GM12878 (cell line): ENCODE data around the gene NR1D1. TPM values are rescaled to one million over a fixed set of nuclear protein-coding genes. Genes with fewer than 3 reads are reported as not detected.

Experiments used
- ATAC-seq: fragments of 200-7000 bp; cut with Tn5 transposase; 3 replicates; pipeline ENCODE4 v1.9.1; 2020; ENCODE audit warnings: mild to moderate bottlenecking, moderate library complexity
- BruUV-seq: library from RNA; stranded (reverse); fragments of 400-500 nt; replicated peaks from 2 replicates; lab custom pipeline; 2021; lab: Mats Ljungman, UMichigan
- CTCF ChIA-PET: fragments of 300-600 bp; sonication (Branson Sonifier 250); formaldehyde crosslinking; extraction: SDS; loops from one replicate; lab custom pipeline; 2021; ENCODE audit warnings: inconsistent platforms; lab: Yijun Ruan, JAX
- POLR2A ChIA-PET: fragments of 350-600 bp; formaldehyde crosslinking; extraction: SDS; loops from one replicate; lab custom pipeline; 2021; ENCODE audit warnings: inconsistent platforms; lab: Charles Lee
- RAD21 ChIA-PET: fragments of 300-600 bp; sonication (Branson Sonifier 250); formaldehyde crosslinking; loops from one replicate; lab custom pipeline; 2023; ENCODE audit warnings: antibody characterized with exemption; ENCODE audit not compliant: unreplicated experiment; lab: Charles Lee
- SMC1A ChIA-PET: fragments of 300-600 bp; sonication (Branson Sonifier 250); formaldehyde crosslinking; loops from one replicate; lab custom pipeline; 2023; ENCODE audit not compliant: unreplicated experiment, uncharacterized antibody; lab: Charles Lee
- DNase-seq: peaks from one replicate; pipeline ENCODE4 v3.0.0-alpha.2; 2011; ENCODE audit warnings: low read depth, low spot score
- FAIRE-seq: peaks from 3 replicates; lab custom pipeline; 2011; peaks lifted over from hg19 to GRCh38; lab: Jason Lieb, UNC
- H2AFZ ChIP-seq: 2 replicates; pipeline ENCODE4 v1.6.0; 2011; ENCODE audit warnings: low read depth, low read length, control low read depth; ENCODE audit not compliant: control insufficient read depth
- H3K27ac ChIP-seq: 2 replicates; pipeline ENCODE4 v1.5.1; 2011; ENCODE audit warnings: control low read depth; ENCODE audit not compliant: control insufficient read depth, insufficient read depth
- H3K27me3 ChIP-seq, 2 experiments: replicated peaks in 1 of 2; 2 replicates each; pipeline versions ENCODE4 v1.6.0 to v1.6.1; 2011; ENCODE audit warnings: low read length in 1 of 2; ENCODE audit not compliant: control insufficient read depth in 2 of 2, insufficient read depth in 2 of 2
- H3K36me3 ChIP-seq, 2 experiments: 2 replicates each; pipeline ENCODE4 v1.5.1; 2011; ENCODE audit warnings: low read length in 1 of 2; ENCODE audit not compliant: control insufficient read depth in 2 of 2, insufficient read depth in 2 of 2
- H3K4me1 ChIP-seq: 2 replicates; pipeline ENCODE4 v1.6.1; 2011; ENCODE audit warnings: mild to moderate bottlenecking, low read length, moderate library complexity, mixed read lengths; ENCODE audit not compliant: control insufficient read depth, insufficient read depth
- H3K4me2 ChIP-seq: 2 replicates; pipeline ENCODE4 v1.6.0; 2011; ENCODE audit warnings: control low read depth; ENCODE audit not compliant: control insufficient read depth, insufficient read depth
- H3K4me3 ChIP-seq: fragments of 200-600 bp; sonication (generic); 2 replicates; pipeline ENCODE4 v1.5.1; 2016
- H3K79me2 ChIP-seq: 2 replicates; pipeline ENCODE4 v1.6.0; 2011; ENCODE audit warnings: low read length; ENCODE audit not compliant: control insufficient read depth, insufficient read depth
- H3K9ac ChIP-seq: 2 replicates; pipeline ENCODE4 v1.8.0; 2011; ENCODE audit warnings: low read length, control low read depth, mixed read lengths; ENCODE audit not compliant: control insufficient read depth, insufficient read depth
- H3K9me3 ChIP-seq: replicated peaks from 3 replicates; pipeline ENCODE4 v1.5.1; 2011; ENCODE audit warnings: mild to moderate bottlenecking, low read length; ENCODE audit not compliant: control insufficient read depth, insufficient read depth
- H4K20me1 ChIP-seq: 2 replicates; pipeline ENCODE4 v1.6.0; 2011; ENCODE audit not compliant: control insufficient read depth, insufficient read depth
- CUX1 ChIP-seq: IDR thresholded peaks from 2 replicates; pipeline ENCODE4 v1.6.1; 2012; ENCODE audit warnings: improper control_type of control experiment, low read depth, low read length; ENCODE audit not compliant: insufficient replicate concordance
- WGBS: methylation state at CpG from one replicate; pipeline ENCODE4 v1.1.6; 2016; ENCODE audit warnings: low lambda C conversion rate; ENCODE audit not compliant: insufficient replicate concordance, insufficient coverage; ENCODE audit errors: missing lambda C conversion rate; 5-methylcytosine and 5-hydroxymethylcytosine counted together
- in situ Hi-C: fragments of 300-500 bp; cut with MboI; formaldehyde crosslinking; loops from 9 replicates; pipeline ENCODE4 v1.14.3; 2018; ENCODE audit warnings: mixed read lengths
- intact Hi-C: fragments of 100-400 bp; cut with micrococcal nuclease; formaldehyde crosslinking; loops from one replicate; pipeline ENCODE4 v1.14.2; 2022; ENCODE audit not compliant: unreplicated experiment
- polyA plus RNA-seq, 11 experiments: library from polyadenylated mRNA; depleted of rRNA in 4 of 11; unstranded in 6 of 11; stranded (reverse) in 5 of 11; fragments of >200 nt; fragmentation: Nextera tagmentation in 4 of 11; fragmentation: Illumina TruSeq in 1 of 11; extraction: Ambion mirVana in 4 of 11; extraction: Trizol in 1 of 11; gene quantifications; 1 replicate in 1 of 11; 2 replicates in 10 of 11; pipeline versions ENCODE4 v1.2.1 to v1.2.3, GENCODE V29; 2011 to 2016; ENCODE audit warnings: inconsistent platforms in 2 of 11, missing spikeins in 2 of 11, low read depth in 1 of 11
- total RNA-seq, 4 experiments: library from RNA; depleted of rRNA in 3 of 4; stranded (reverse); fragments of >200 nt in 3 of 4; fragmentation: Illumina TruSeq in 1 of 4; extraction: Trizol in 1 of 4; gene quantifications; 2 replicates each; pipeline versions ENCODE4 v1.2.1 to v1.2.3, GENCODE V29; 2013 to 2021

NR1D1 gene
- total and polyA plus RNA-seq, 10 of the 15 experiments (the other 5 are each of a cell fraction or from before 2014, with no cell fraction given) = 0.10 to 3.4 (median 0.94) TPM

- no peak for FAIRE-seq
- H3K27me3 ChIP-seq = no peaks in the 10 kb centered on the region
- no peak for TF ChIP-seq CUX1
- no peaks in the 10 kb centered on the region for H3K36me3 ChIP-seq
- BruUV-seq = no TSS peak
- ChIA-PET RAD21 (interaction anchor here (0.7 to 2.1 kb wide), 4 partner anchors 8 to 116 kb away, joined by 3 to 14 read pairs (median 5); partner anchors contain the start of gene WIPF2), CTCF (interaction anchor here (1.0 to 10.6 kb wide), 9 partner anchors 9 to 90 kb away, joined by 3 to 176 read pairs (median 4); partner anchors contain the start of genes MED24 and THRA), SMC1A (interaction anchor here (0.7 to 10.4 kb wide), 4 partner anchors 9 to 102 kb away, joined by 3 to 132 read pairs (median 3); no protein-coding TSS in a partner anchor), POLR2A (interaction anchor here (0.7 kb wide), 1 partner anchor 10 kb away, joined by 3 read pairs; no protein-coding TSS in a partner anchor)
- peak overlapping the region; percentile 70 for H2AFZ ChIP-seq
- intact Hi-C loops = no loop called here
- H3K9me3 ChIP-seq = no peaks in the 10 kb centered on the region
- WGBS = 43% methylated on average over 3 of the region's 3 CpGs
- DNase-seq = no peak
- no peak overlapping the region; the same call in 1 of the 2 replicates for H3K27ac ChIP-seq
- H3K79me2 ChIP-seq = peaks cover 5% of the 10 kb centered on the region; the same call in 1 of the 2 replicates
- no peak overlapping the region for H3K4me3 ChIP-seq
- in situ Hi-C loops = no loop called here
- H3K9ac ChIP-seq = no peak overlapping the region
- ATAC-seq = no peak
- H4K20me1 ChIP-seq = no peaks in the 10 kb centered on the region
- peaks cover 75% of the 10 kb centered on the region for H3K4me1 ChIP-seq
- peak overlapping the region; percentile 53; the same call in 1 of the 2 replicates for H3K4me2 ChIP-seq
These were observed 2.8 kb upstream of the NR1D1 start for GRCh38 chr17:40103071-40103661.
